ENCODE measurements around the gene SMG6. TPM values are rescaled to one million over a fixed set of nuclear protein-coding genes. Genes with fewer than 3 reads are reported as not detected.
A peak's percentile ranks its signal among the peaks of the same experiment; 100 is the strongest.

The SMG6 gene
- total and polyA plus RNA-seq, 2 of the 13 experiments (the other 11 are each of a cell fraction or from before 2014, with no cell fraction given): 4.6 to 14.6 TPM

GRCh38 chr17:2071024-2071385 lies 232.6 kb downstream of the SMG6 start:
- POLR2A ChIA-PET: no interaction called here
- CTCF ChIA-PET (ENCODE audit: low intra/inter-chr PET ratio, low total read pairs): no interaction called here
- BruUV-seq (replicated peaks): no TSS peak
- Histone ChIP-seq H3K27ac (ENCODE audit: extremely low read length, insufficient read depth, low read length) (no peak overlapping the region), H4K20me1 (ENCODE audit: insufficient read depth, low read length) (no peaks in the 10 kb centered on the region), H2AFZ (ENCODE audit: low read length) (no peak overlapping the region), H3K9ac (ENCODE audit: insufficient read depth, low read depth, low read length) (no peak overlapping the region), H3K27me3 (ENCODE audit: control insufficient read depth in 1 of 2, insufficient read depth in 2 of 2, low read length in 2 of 2) (no peaks in the 10 kb centered on the region), H3K4me3 (replicated peaks in 1 of 3; ENCODE audit: insufficient read depth in 1 of 3, low read depth in 2 of 3, low read length in 3 of 3) (no peak overlapping the region), H3K4me2 (ENCODE audit: low read depth, low read length) (no peak overlapping the region), H3K79me2 (ENCODE audit: insufficient read depth, low read length) (no peaks in the 10 kb centered on the region), H3K4me1 (ENCODE audit: insufficient read depth, low read length) (peaks cover 28% of the 10 kb centered on the region), H3K9me3 (ENCODE audit: low read length) (no peaks in the 10 kb centered on the region), H3K36me3 (replicated peaks in 1 of 2; ENCODE audit: control insufficient read depth in 1 of 2, insufficient read depth in 2 of 2, low read length in 2 of 2) (peaks cover 11 to 14% of the 10 kb centered on the region in 2 experiments)
- TF ChIP-seq ZNF513 (CRISPR knock-in tag; conservative IDR thresholded peaks at IDR 0.05) (no peak), CREBL2 (CRISPR knock-in tag; IDR thresholded peaks at IDR 0.05; ENCODE audit: borderline replicate concordance) (no peak), SRSF9 (IDR thresholded peaks at IDR 0.05; ENCODE audit: borderline replicate concordance, insufficient read depth, low read depth, low read length, poor library complexity, severe bottlenecking) (no peak)
- no peak for FAIRE-seq
- DNase-seq (ENCODE audit: low spot score): no peak
- intact Hi-C loops (cut with micrococcal nuclease; ENCODE audit: unreplicated experiment): no loop called here
- no peak for ATAC-seq
- 98% methylated on average over 6 of the region's 6 CpGs for whole genome bisulfite sequencing (ENCODE audit: low lambda C conversion rate)
- in situ Hi-C loops (cut with HindIII; ENCODE audit: extremely low pct_ligation_motif_present, low pct_unique_long_range_greater_than_20kb): no loop called here

GRCh38 chr17:2070241-2071023 lies 233.2 kb downstream of the SMG6 start:
- 89% methylated on average over 11 of the region's 13 CpGs for WGBS (ENCODE audit: low lambda C conversion rate)
- ChIA-PET POLR2A (no interaction called here), CTCF (ENCODE audit: low intra/inter-chr PET ratio, low total read pairs) (no interaction called here)
- Histone ChIP-seq H4K20me1 (ENCODE audit: insufficient read depth, low read length) (no peaks in the 10 kb centered on the region), H3K27me3 (ENCODE audit: control insufficient read depth in 1 of 2, insufficient read depth in 2 of 2, low read length in 2 of 2) (no peaks in the 10 kb centered on the region), H3K9ac (ENCODE audit: insufficient read depth, low read depth, low read length) (no peak overlapping the region), H3K9me3 (ENCODE audit: low read length) (no peaks in the 10 kb centered on the region), H3K4me3 (replicated peaks in 1 of 3; ENCODE audit: insufficient read depth in 1 of 3, low read depth in 2 of 3, low read length in 3 of 3) (no peak overlapping the region), H3K27ac (ENCODE audit: extremely low read length, insufficient read depth, low read length) (no peak overlapping the region), H2AFZ (ENCODE audit: low read length) (no peak overlapping the region), H3K4me2 (ENCODE audit: low read depth, low read length) (no peak overlapping the region), H3K4me1 (ENCODE audit: insufficient read depth, low read length) (peaks cover 34% of the 10 kb centered on the region), H3K79me2 (ENCODE audit: insufficient read depth, low read length) (no peaks in the 10 kb centered on the region), H3K36me3 (replicated peaks in 1 of 2; ENCODE audit: control insufficient read depth in 1 of 2, insufficient read depth in 2 of 2, low read length in 2 of 2) (peaks cover 11 to 15% of the 10 kb centered on the region in 2 experiments)
- peak; percentile 12; the same call in 1 of the 2 replicates for TF ChIP-seq STAG1 (CRISPR knock-in tag; IDR thresholded peaks at IDR 0.05)
- TF ChIP-seq XRCC5 (optimal IDR thresholded peaks at IDR 0.05; ENCODE audit: low read length): peak; percentile 19
- no peak for TF ChIP-seq ZNF670 (CRISPR knock-in tag; IDR thresholded peaks at IDR 0.05; ENCODE audit: borderline replicate concordance)
- peak; percentile 55 for TF ChIP-seq CTCF (CRISPR knock-in tag; IDR thresholded peaks at IDR 0.05)
- TF ChIP-seq ZFP36L1 (CRISPR knock-in tag; IDR thresholded peaks at IDR 0.05): no peak
- no peak for TF ChIP-seq NR2F6 (IDR thresholded peaks at IDR 0.05)
- peak; percentile 16; the same call in 1 of the 2 replicates for TF ChIP-seq NR2F6 (CRISPR knock-in tag; IDR thresholded peaks at IDR 0.05)
- ATAC-seq (no peak), DNase-seq (ENCODE audit: low spot score) (no peak), FAIRE-seq (no peak)
- no TSS peak for BruUV-seq (replicated peaks)
- in situ Hi-C loops (cut with HindIII; ENCODE audit: extremely low pct_ligation_motif_present, low pct_unique_long_range_greater_than_20kb) (no loop called here), intact Hi-C loops (cut with micrococcal nuclease; ENCODE audit: unreplicated experiment) (no loop called here)

Data from HepG2 (cell line).